Measurements from ENCODE around the gene CCDC152. TPM values are rescaled to one million over a fixed set of nuclear protein-coding genes. Genes with fewer than 3 reads are reported as not detected.

Gene CCDC152
- total and polyA plus RNA-seq, 2 donors (not counting 3 experiments of a cell fraction or from before 2014, with no cell fraction given), result 0.48 to 2.8 TPM

DNA sequence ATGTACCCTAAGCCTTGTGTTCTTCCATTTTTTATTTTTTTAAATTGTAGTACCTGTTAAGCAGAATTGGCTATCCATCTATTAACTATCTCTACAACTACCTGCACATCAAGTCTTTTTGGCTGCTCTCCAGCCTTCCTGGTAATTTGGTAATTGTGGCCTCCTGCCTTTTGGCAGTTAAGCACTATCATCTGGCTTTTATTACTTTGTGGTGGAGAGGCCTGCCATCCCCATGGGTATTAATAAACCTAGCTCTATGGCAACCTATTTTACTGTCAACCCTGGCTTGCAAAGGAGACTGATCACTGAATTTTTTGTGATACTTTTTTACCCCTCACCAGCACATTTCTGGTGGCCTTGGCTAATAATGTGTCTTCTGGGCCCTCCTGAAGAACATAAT lies 34.5 kb downstream of the CCDC152 start:
- Histone ChIP-seq H3K36me3 (ENCODE audit: control insufficient read depth in 2 of 2, extremely low read depth in 1 of 2, insufficient read depth in 2 of 2, low read length in 2 of 2) (no peaks in the 10 kb centered on the region), H3K9me1 (replicated peaks; ENCODE audit: control insufficient read depth, extremely low read depth, insufficient read depth, low read length) (no peaks in the 10 kb centered on the region), H3K27me3 (ENCODE audit: control insufficient read depth in 2 of 2, insufficient read depth in 2 of 2, low read length in 2 of 2) (no peaks in the 10 kb centered on the region), H3K4me3 (replicated peaks in 1 of 3; ENCODE audit: insufficient read depth in 1 of 3, low read depth in 1 of 3, low read length in 3 of 3) (no peak overlapping the region), H3K4me1 (ENCODE audit: control insufficient read depth, extremely low read depth, insufficient read depth, low read length) (no peaks in the 10 kb centered on the region), H3K9me3 (replicated peaks; ENCODE audit: control insufficient read depth, insufficient read depth, low read length) (no peaks in the 10 kb centered on the region), H4K20me1 (replicated peaks; ENCODE audit: control insufficient read depth, extremely low read depth, insufficient read depth, low read length) (no peaks in the 10 kb centered on the region), H3K79me2 (ENCODE audit: control insufficient read depth, insufficient read depth, low read length) (no peaks in the 10 kb centered on the region), H3K27ac (ENCODE audit: insufficient read depth, low read depth, low read length) (no peak overlapping the region), H2AFZ (ENCODE audit: low read depth, low read length) (no peak overlapping the region), H3K4me2 (ENCODE audit: insufficient read depth, low read length) (no peak overlapping the region), H3K9ac (replicated peaks; ENCODE audit: extremely low read depth, insufficient read depth, low read length) (no peak overlapping the region)
- POLR2A ChIA-PET, result no interaction called here
- no TSS peak for BruUV-seq (replicated peaks)
- FAIRE-seq (no peak), DNase-seq (ENCODE audit: low read depth, low spot score) (no peak)
- no peak for TF ChIP-seq MYC (IDR thresholded peaks at IDR 0.05; ENCODE audit: low read depth, low read length)
- TF ChIP-seq MAX (IDR thresholded peaks at IDR 0.05; ENCODE audit: insufficient read depth, insufficient read length), result no peak
- no peak for TF ChIP-seq CTCF (IDR thresholded peaks at IDR 0.05; ENCODE audit: extremely low read depth in 1 of 2, insufficient read depth in 1 of 2, low read depth in 1 of 2, low read length in 2 of 2)
- no peak for TF ChIP-seq JUN (IDR thresholded peaks at IDR 0.05; ENCODE audit: borderline replicate concordance, insufficient read depth, insufficient read length, low read depth)
- no peak for TF ChIP-seq FOS (IDR thresholded peaks at IDR 0.05; ENCODE audit: borderline replicate concordance, insufficient read depth, low read length)
- TF ChIP-seq POLR2A (IDR thresholded peaks at IDR 0.05; ENCODE audit: low read depth, low read length), result no peak
- TF ChIP-seq EZH2 (IDR thresholded peaks at IDR 0.05; ENCODE audit: borderline replicate concordance, low read depth, low read length, severe bottlenecking), result no peak
- no peak for TF ChIP-seq POLR2AphosphoS5 (IDR thresholded peaks at IDR 0.05; ENCODE audit: insufficient read depth, low read depth, low read length)
- no peak for TF ChIP-seq GATA2 (IDR thresholded peaks at IDR 0.05; ENCODE audit: insufficient read depth, insufficient read length, low read depth, low read length)
- CTCF ChIA-PET, result interaction anchor here (1.1 kb wide), 1 partner anchor 24 kb away, joined by 3 read pairs; no protein-coding TSS in a partner anchor
- intact Hi-C loops (cut with micrococcal nuclease) (no loop called here), dilution Hi-C loops (cut with MboI; ENCODE audit: extremely low pct_ligation_motif_present, low sequenced_read_pairs) (no loop called here)
